GM04503 (cell line): ENCODE results near the gene NDUFV1.

Source experiments
- DNase-seq: peaks from one replicate; pipeline ENCODE4 v3.0.0-alpha.2; 2012; ENCODE audit warnings: low read depth

The NDUFV1 gene

DNA sequence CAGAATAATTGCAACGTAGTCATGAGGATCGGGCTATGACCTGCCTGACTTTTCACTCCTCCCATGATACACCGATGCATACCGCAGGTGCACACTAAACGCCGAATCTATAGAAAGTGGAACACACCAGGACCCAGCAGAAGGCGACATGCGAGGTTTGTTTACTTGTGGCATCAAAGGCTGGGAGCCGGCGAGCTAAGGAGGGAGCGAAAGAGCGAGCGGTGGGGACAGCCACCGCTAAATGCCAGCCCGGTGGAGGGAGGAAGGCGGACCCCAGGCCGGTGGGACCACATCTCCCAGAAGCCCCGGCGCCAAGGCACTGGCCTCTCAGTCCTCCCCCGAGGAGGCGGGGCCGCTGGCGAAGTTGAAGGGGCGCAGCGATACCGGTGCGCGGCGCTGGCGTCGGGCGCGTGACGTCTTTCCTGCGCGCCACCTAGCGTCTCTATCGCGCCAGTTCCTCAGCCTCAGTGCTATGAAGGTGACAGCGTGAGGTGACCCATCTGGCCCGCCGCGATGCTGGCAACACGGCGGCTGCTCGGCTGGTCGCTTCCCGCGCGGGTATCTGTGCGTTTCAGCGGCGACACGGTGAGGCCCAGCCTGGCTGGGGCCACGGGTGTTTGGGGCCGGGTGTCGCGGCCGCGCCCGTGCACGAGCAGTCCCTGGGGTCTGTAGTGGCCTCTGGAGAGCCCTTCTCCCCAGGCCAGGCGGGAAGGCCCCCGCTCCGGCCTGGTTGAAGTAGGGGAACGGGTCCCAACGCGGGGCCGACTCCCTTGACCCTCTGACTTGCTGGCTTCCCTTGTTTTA lies at the start of gene NDUFV1:
TSS of gene NDUFV1 (plus strand) at position 445 of the 804 bp plus-strand sequence. CDS start at position 514, 69 bp downstream.
- DNase-seq = peak; percentile 52

DNA sequence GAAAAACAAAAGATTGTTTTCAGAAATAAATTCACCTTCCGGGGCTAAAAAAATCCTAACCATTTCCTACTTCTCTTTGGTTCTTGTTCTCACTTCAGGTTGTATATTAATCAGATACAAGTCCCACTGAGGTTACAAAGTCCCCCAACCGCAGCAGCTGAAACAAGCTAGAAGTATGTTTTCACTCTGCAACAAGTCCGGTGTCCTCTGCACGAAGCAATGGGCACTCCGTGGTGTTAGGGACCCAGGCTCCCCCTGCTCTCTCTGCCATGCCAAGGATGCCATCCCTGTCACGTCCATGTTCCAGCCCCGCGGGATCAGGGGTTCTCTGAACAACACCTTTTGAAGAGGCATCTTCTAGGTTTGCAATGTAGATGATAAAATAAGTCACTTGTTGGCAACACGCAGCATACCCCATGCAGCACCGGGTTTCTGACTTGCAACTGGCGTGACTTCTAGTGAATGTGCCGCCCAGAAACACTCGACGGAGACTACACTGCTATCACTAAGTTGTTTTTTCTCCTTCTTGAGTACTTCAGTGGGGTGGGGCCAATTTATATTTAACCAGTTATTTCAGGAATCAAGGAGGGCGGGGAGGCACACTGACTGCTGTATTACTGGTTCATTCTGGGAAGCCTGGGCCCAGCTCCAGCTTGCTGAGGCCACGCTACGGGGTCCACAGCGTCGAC lies 48.5 kb upstream of the NDUFV1 start:
- DNase-seq = no peak

DNA sequence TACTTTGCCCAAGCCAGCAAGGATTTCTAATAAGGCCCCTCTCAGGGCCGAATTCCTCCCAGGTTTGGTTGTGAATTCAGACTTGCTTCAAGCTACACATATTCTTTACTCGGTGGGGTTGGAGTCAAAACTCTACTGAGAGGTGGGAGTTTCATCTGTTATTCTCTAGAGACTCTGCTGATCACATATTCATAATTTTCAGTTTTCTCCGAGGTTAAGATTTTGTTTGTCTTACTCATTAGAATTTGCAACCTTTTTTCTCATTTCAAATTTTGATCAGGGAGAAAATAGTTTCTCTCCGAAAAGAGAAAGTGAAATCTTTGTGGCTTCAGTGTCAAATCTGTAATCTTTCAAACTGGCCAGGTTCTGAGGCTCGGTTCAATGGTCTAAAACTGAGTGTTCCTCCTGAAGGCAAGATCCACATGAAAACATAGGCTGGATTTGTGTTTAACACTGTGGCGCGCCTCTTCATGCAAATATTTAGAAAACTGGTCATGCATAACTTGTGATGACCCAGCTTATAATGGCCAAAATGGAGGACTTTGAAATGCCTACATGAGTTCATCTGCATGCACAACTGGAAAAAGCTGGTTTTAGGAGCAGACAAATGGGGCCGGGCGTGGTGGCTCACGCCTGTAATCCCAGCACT lies 44.6 kb upstream of the NDUFV1 start:
- no peak for DNase-seq

DNA sequence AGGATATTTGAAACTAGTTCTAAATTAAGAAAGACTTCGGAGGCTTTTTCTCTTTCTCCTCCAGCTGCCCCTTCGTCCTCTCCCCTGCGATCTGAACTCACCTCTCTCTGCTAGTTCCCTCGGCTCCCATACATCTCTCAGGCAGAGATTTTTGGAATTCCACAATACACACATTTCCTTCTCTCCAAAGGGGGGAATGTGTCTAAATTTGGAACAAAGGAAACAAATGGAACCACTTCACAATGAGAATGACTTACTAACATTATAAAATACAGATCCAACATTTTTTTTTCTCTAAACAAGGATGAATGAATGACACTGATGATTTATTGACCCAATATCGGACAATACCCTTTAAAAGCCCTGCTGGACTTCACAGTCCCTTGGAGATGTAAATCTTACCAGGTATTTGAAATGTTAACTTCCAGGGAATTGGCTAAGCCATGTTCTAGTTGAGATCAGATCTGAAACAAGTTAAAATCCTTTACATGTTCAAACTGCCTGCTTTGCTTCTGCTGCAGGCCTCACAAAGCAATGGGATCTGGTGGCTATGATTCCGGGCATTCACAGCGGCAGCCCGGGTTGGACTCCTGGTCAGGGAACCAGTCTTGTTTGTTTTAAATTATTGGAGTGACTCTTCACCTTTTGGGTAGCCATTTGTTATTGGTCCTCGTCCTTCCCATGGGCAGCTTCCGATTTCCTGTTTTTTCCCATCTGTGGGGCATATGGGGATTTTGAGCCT lies 43.6 kb upstream of the NDUFV1 start:
- DNase-seq = no peak

DNA sequence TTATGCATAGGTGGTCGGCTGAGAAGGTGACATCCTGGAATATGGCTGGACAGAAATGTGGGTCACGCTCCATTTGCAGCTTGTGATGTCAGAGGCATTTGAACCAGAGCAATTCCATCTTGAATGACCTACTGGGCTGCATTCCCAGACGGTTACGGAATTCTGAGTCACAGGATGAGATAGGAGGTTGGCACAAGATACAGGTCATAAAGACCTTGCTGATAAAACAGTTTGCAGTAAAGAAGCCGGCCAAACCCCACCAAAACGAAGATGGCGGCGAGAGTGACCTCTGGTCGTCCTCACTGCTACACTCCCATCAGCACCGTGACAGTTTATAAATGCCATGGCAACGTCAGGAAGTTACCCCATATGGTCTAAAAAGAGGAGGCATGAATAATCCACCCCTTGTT lies 43.0 kb upstream of the NDUFV1 start:
- peak; percentile 59 for DNase-seq

DNA sequence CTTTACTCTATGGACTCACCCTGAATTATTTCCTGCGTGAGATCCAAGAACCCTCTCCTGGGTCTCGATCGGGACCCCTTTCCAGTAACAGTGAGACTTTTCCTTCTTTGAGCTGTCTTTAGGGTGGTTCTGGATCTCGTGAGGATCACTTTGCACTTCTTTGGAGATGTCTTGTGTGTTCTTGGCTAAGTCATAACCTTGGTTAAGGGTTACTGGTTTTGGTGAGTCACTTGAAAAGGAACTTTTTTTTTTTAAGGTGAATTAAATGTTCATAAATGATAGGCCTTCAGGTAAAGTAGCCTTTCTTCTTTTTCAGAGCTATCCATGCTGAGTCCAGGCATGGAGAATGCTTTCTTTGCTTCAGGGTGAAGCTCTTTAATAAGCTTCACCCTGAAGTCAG lies 42.5 kb upstream of the NDUFV1 start:
- no peak for DNase-seq

DNA sequence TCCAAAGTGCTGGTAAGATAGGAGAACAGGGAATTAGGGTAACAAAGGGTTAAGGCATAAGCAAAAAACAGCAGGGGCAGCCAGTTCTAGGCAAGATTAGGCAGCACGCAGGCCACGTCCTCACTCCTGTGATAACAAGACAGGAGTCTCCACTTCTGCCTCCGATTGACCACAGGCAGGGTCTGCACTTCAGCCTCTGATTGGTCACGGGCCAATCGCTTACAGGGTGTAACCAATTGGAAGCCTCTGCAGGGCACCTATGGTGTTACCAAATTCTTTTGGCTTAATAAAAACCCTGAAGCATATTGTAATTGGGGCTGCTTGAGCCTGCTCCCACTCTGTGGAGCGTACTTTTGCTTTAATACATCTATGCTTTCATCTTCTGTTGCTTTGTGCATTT lies 35.3 kb upstream of the NDUFV1 start:
- DNase-seq = no peak

DNA sequence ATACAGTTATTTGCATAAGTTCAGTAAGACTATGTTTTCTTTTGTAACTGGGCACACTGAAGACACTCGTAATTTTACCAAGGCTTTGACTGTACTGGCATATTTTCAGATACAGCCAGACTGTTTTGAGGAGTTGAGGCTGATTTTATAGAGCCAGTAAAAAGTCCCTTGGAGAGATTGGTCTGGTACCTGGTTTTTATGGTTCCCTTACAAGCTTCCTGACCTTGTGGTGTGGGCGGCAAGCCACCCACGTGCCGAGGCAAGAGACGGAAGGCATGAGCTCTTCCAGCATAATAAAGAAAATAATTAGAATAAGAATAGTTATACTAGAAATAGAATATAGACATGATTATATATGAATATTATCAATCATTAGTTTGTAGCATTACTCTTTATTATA lies 34.4 kb upstream of the NDUFV1 start:
- no peak for DNase-seq

DNA sequence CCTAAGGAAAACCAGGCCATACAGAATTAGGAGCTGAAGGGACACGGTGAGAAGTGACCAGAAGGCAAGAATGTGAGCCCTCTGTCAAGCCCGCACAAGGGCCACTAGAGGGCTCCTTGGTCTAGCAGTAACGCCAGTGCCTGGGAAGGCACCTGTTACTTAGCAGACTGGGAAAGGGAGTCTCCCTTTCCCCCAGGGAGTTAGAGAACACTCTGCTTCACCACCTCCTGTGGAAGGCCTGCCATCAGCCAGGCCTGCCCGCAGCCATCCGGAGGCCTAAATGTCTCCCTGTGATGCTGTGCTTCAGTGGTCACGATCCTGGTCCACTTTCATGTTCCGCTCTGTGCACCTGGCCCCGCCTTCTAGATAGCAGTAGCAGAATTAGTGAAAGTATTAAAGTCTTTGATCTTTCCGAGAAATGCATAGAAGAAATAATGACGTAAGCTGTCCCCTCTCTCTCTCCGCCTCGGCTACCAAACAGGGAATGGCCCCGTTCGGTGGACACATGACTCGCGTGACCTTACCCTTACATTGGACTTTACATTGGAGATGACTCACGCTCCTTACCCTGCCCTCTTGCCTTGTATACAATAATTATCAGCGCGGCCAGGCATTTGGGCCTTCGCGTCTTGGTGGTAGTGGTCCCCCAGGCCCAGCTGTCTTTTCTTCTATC lies 33.9 kb upstream of the NDUFV1 start:
- no peak for DNase-seq

DNA sequence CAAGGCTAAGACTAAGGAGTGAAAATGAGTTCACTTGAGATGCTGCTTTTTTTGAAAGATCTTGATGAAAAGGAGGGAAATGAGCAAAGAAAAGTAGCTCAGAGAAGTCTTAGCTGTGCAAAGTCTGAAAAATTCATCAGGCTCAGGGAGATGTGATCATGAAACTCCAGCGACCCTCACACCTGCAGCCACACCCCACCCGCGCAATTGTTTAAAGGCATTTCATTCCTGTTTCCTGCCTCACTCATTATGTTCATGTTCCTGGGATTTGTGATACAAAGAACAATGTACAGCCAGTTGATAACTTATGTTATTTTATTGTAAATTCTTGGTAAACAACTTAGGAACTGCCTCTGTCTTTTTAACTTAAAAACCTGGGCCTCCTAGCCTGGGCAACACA lies 31.8 kb upstream of the NDUFV1 start:
- DNase-seq = no peak

DNA sequence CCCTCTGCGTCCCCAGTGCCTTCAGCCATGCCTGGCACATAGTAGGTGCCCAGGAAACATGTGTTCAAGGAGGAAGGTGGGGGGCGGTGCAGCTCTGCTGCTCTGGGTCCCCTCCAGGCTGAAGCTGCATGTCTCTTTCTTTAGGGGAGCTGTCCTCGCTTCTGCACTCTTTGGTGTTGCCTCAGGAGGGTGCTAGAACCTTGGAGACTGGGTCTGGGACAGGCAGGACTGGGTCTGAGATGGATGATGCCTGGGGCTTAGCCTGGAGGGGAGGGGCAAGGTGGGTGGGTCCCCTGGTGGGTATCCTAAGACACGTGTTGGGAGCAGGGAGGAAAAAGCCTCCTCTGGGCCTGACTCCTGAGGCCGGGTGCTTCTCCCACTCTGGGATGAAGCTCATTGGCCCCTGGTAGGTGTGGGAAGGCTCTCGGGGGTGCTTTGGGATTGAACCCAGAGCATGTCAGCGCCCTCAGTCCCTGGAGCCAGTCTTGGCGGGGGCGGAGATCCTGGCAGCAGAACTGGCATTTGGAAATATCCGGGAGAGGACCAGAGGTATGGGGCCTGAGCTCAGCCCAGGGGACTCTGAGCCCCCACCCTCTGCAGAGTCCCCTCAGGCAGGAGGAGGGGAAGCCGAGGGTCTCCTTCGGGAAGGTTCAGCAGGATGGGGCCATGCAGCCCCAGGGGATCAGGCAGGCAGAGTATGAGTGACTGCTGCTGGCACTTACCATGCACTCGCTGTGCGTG lies 29.8 kb upstream of the NDUFV1 start:
- no peak for DNase-seq

DNA sequence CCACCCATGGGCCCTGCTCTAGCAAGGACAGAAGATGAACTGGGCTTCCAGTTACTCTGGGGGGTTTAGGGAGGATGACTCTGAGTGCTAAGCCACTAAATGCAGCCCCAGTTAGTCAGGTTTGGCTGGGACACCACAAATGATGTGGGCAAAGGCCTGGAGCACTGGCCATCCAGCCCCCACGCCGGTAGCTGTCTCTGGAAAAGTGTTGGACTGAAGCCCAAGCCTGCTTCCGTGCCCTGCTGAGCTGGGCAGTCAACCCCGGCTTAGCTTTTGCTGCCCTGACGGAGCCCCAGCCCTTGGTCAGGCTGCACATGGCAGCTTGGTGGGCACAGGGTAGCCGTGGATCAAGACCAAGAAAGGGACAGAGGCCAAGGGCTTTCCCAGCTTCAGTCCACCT lies 28.8 kb upstream of the NDUFV1 start:
- no peak for DNase-seq

DNA sequence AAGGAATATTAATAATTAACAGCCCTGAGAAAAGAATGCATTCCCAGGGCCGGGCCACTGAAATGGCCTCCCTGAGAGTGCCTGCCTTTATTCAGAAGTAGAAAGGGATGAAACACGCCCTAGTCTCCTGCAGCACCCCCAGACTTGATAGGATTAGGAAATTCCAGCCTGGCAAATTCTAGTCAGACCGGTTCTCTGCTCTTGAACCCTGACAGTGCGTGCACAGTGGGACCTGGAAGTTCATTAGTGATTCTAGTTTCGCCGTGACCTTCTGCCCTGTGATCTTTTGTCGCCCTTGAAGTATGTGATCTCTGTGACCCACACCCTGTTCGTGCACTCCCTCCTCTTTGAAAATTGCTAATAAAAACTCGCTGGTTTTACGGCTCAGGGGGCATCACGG lies 25.3 kb upstream of the NDUFV1 start:
- DNase-seq = no peak

DNA sequence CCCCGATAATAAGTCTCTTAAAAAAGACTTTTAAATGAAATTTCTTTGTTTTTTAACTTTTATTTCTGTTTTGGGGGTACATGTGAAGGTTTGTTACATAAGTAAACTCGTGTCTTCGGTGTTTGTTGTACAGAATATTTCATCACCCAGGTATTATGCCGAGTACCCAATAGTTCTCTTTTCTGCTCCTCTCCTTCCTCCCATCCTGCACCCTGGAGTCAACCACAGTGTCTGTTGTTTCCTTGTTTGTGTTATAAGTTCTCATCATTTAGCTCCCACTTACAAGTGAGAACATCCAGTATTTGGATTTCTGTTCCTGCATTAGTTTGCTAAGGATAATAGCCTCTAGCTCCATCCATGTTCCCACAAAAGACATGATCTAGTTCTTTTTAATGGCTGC lies 24.7 kb upstream of the NDUFV1 start:
- DNase-seq = no peak

DNA sequence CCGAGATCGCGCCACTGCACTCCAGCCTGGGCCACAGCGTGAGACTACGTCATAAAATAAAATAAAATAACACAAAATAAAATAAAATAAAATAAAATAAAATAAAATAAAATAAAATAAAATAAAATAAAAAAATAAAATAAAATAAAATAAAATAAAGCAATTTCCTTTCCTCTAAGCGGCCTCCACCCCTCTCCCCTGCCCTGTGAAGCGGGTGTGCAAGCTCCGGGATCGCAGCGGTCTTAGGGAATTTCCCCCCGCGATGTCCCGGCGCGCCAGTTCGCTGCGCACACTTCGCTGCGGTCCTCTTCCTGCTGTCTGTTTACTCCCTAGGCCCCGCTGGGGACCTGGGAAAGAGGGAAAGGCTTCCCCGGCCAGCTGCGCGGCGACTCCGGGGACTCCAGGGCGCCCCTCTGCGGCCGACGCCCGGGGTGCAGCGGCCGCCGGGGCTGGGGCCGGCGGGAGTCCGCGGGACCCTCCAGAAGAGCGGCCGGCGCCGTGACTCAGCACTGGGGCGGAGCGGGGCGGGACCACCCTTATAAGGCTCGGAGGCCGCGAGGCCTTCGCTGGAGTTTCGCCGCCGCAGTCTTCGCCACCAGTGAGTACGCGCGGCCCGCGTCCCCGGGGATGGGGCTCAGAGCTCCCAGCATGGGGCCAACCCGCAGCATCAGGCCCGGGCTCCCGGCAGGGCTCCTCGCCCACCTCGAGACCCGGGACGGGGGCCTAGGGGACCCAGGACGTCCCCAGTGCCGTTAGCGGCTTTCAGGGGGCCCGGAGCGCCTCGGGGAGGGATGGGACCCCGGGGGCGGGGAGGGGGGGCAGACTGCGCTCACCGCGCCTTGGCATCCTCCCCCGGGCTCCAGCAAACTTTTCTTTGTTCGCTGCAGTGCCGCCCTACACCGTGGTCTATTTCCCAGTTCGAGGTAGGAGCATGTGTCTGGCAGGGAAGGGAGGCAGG lies 23.2 kb upstream of the NDUFV1 start, which contains the start of gene GSTP1:
TSS of gene GSTP1 (plus strand) at position 566 of the 958 bp plus-strand sequence. CDS start at position 598, 32 bp downstream.
- peak; percentile 42 for DNase-seq

DNA sequence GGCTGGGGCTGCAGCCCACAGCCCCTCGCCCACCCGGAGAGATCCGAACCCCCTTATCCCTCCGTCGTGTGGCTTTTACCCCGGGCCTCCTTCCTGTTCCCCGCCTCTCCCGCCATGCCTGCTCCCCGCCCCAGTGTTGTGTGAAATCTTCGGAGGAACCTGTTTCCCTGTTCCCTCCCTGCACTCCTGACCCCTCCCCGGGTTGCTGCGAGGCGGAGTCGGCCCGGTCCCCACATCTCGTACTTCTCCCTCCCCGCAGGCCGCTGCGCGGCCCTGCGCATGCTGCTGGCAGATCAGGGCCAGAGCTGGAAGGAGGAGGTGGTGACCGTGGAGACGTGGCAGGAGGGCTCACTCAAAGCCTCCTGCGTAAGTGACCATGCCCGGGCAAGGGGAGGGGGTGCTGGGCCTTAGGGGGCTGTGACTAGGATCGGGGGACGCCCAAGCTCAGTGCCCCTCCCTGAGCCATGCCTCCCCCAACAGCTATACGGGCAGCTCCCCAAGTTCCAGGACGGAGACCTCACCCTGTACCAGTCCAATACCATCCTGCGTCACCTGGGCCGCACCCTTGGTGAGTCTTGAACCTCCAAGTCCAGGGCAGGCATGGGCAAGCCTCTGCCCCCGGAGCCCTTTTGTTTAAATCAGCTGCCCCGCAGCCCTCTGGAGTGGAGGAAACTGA lies 22.4 kb upstream of the NDUFV1 start:
- DNase-seq = peak; percentile 16

DNA sequence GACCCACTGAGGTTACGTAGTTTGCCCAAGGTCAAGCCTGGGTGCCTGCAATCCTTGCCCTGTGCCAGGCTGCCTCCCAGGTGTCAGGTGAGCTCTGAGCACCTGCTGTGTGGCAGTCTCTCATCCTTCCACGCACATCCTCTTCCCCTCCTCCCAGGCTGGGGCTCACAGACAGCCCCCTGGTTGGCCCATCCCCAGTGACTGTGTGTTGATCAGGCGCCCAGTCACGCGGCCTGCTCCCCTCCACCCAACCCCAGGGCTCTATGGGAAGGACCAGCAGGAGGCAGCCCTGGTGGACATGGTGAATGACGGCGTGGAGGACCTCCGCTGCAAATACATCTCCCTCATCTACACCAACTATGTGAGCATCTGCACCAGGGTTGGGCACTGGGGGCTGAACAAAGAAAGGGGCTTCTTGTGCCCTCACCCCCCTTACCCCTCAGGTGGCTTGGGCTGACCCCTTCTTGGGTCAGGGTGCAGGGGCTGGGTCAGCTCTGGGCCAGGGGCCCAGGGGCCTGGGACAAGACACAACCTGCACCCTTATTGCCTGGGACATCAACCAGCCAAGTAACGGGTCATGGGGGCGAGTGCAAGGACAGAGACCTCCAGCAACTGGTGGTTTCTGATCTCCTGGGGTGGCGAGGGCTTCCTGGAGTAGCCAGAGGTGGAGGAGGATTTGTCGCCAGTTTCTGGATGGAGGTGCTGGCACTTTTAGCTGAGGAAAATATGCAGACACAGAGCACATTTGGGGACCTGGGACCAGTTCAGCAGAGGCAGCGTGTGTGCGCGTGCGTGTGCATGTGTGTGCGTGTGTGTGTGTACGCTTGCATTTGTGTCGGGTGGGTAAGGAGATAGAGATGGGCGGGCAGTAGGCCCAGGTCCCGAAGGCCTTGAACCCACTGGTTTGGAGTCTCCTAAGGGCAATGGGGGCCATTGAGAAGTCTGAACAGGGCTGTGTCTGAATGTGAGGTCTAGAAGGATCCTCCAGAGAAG lies 21.6 kb upstream of the NDUFV1 start:
- DNase-seq = no peak

DNA sequence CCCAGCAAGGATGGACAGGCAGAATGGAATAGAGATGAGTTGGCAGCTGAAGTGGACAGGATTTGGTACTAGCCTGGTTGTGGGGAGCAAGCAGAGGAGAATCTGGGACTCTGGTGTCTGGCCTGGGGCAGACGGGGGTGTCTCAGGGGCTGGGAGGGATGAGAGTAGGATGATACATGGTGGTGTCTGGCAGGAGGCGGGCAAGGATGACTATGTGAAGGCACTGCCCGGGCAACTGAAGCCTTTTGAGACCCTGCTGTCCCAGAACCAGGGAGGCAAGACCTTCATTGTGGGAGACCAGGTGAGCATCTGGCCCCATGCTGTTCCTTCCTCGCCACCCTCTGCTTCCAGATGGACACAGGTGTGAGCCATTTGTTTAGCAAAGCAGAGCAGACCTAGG lies 20.8 kb upstream of the NDUFV1 start:
- no peak for DNase-seq
